ENCODE measurements around the gene FAM13B. TPM values are rescaled to one million over a fixed set of nuclear protein-coding genes. Genes with fewer than 3 reads are reported as not detected.

The FAM13B gene
- total and polyA plus RNA-seq, 2 of the 8 experiments (the other 6 are each of a cell fraction or from before 2014, with no cell fraction given), result 6.4 to 17.0 TPM

DNA sequence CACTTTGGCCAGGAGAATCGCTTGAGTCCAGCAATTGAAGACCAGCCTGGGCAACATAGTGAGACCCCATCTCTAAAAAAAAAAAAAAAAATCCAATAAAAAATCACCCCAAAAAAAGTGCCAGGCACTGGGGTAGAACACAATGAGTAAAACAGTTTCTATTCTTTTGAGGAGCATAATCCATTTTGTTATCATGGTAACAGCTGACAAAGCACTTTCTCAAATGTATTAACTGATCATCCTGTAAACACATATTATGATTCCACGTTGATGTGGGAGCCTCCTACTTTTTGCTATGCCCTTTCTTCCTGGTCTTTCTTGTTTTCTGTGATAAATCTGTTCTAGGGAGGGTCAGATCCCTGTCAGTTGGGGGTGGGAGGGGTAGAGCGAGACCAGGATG, 20.7 kb upstream of the FAM13B start:
- no peak overlapping the region for H2AK5ac ChIP-seq (ENCODE audit: low read depth, low read length)
- no peak overlapping the region for H3K18ac ChIP-seq (ENCODE audit: extremely low read depth, low read length)
- H3K4me1 ChIP-seq (replicated peaks in 1 of 4; ENCODE audit: control insufficient read depth in 3 of 4, insufficient read depth in 4 of 4, low read length in 3 of 4), result peaks cover 0 to 3% (median 0%) of the 10 kb centered on the region in 4 experiments; a peak in 1 of 7 replicates
- no peaks in the 10 kb centered on the region for H3K9me3 ChIP-seq (ENCODE audit: insufficient read depth in 2 of 2, low read depth in 1 of 2, low read length in 1 of 2)
- H2BK15ac ChIP-seq (ENCODE audit: low read length), result no peak overlapping the region
- H3K79me1 ChIP-seq (ENCODE audit: low read depth, low read length), result no peaks in the 10 kb centered on the region
- no peaks in the 10 kb centered on the region for H3K36me3 ChIP-seq (ENCODE audit: control insufficient read depth in 2 of 4, insufficient read depth in 4 of 4, low read length in 3 of 4)
- H3K23me2 ChIP-seq (ENCODE audit: low read depth, low read length), result no peaks in the 10 kb centered on the region
- 82% methylated on average over 3 of the region's 3 CpGs; no CpG with 5 or more reads in 1 of the 2 experiments for WGBS, 2 experiments (ENCODE audit: extremely low coverage in 1 of 2, insufficient coverage in 1 of 2, insufficient read length in 1 of 2, insufficient replicate concordance in 2 of 2, low coverage in 1 of 2, low lambda C conversion rate in 2 of 2, missing lambda C conversion rate in 1 of 2)
- CTCF ChIA-PET (ENCODE audit: partially characterized antibody), result interaction anchor here (1.2 to 1.9 kb wide), 4 partner anchors 9 to 24 kb away, joined by 4 to 8 read pairs (median 4); no protein-coding TSS in a partner anchor
- POLR2A ChIA-PET (ENCODE audit: partially characterized antibody), result no interaction called here
- H4K5ac ChIP-seq (ENCODE audit: insufficient read length, low read depth, low read length), result no peak overlapping the region
- no peak overlapping the region for H2BK12ac ChIP-seq (ENCODE audit: low read depth, low read length)
- H3K27ac ChIP-seq (ENCODE audit: low read depth, low read length), result no peak overlapping the region
- H2BK5ac ChIP-seq (ENCODE audit: low read depth, low read length), result no peak overlapping the region
- no peaks in the 10 kb centered on the region for H4K20me1 ChIP-seq (replicated peaks in 1 of 2; ENCODE audit: control insufficient read depth in 1 of 2, insufficient read depth in 2 of 2, low read length in 2 of 2)
- no peak for DNase-seq (ENCODE audit: low read depth in 1 of 2, low spot score in 2 of 2)
- H3K27me3 ChIP-seq (replicated peaks in 1 of 4; ENCODE audit: control insufficient read depth in 3 of 4, extremely low read depth in 1 of 4, insufficient read depth in 3 of 4, low read length in 3 of 4), result no peaks in the 10 kb centered on the region
- H3K23ac ChIP-seq (ENCODE audit: insufficient read length), result no peak overlapping the region
- H3K4me2 ChIP-seq (ENCODE audit: insufficient read depth in 1 of 2, low read depth in 2 of 2, low read length in 2 of 2), result no peak overlapping the region
- no peak overlapping the region for H3K4ac ChIP-seq (replicated peaks; ENCODE audit: insufficient read length, low read depth, low read length)
- H4K91ac ChIP-seq (replicated peaks; ENCODE audit: insufficient read length, low read length), result no peak overlapping the region
- no peak overlapping the region for H3K14ac ChIP-seq (ENCODE audit: insufficient read length)
- TF ChIP-seq, protein P1, sequence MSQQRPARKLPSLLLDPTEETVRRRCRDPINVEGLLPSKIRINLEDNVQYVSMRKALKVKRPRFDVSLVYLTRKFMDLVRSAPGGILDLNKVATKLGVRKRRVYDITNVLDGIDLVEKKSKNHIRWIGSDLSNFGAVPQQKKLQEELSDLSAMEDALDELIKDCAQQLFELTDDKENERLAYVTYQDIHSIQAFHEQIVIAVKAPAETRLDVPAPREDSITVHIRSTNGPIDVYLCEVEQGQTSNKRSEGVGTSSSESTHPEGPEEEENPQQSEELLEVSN (IDR thresholded peaks at IDR 0.05), result no peak
- TF ChIP-seq TAF1 (IDR thresholded peaks at IDR 0.05; ENCODE audit: low read depth, low read length) (no peak), JUN (IDR thresholded peaks at IDR 0.05; ENCODE audit: low read depth, low read length) (no peak), KDM5A (IDR thresholded peaks at IDR 0.05; ENCODE audit: low read length) (no peak), POLR2A (IDR thresholded peaks at IDR 0.05; ENCODE audit: control extremely low read depth in 1 of 2, low read depth in 2 of 2, low read length in 2 of 2) (no peak), TAF7 (optimal IDR thresholded peaks at IDR 0.05; ENCODE audit: borderline replicate concordance, low read depth, low read length) (no peak), CEBPB (IDR thresholded peaks at IDR 0.05; ENCODE audit: low read depth, low read length) (no peak), RNF2 (IDR thresholded peaks at IDR 0.05; ENCODE audit: borderline replicate concordance, low read depth, low read length, missing control alignments, poor library complexity, severe bottlenecking) (no peak), CREB1 (IDR thresholded peaks at IDR 0.05) (no peak), CTBP2 (IDR thresholded peaks at IDR 0.05; ENCODE audit: borderline replicate concordance, insufficient read depth, insufficient read length, low read length) (no peak)
- H3K56ac ChIP-seq (replicated peaks; ENCODE audit: insufficient read length, low read depth, low read length), result no peak overlapping the region
- no peak overlapping the region for H2BK20ac ChIP-seq (ENCODE audit: low read length)
- no peaks in the 10 kb centered on the region for H3K79me2 ChIP-seq (ENCODE audit: control insufficient read depth in 1 of 2, insufficient read depth in 2 of 2, low read length in 2 of 2)
- no peak overlapping the region for H3K4me3 ChIP-seq (ENCODE audit: extremely low read depth in 1 of 4, insufficient read depth in 2 of 4, low read depth in 3 of 4, low read length in 4 of 4)
- H4K8ac ChIP-seq (ENCODE audit: extremely low read depth, insufficient read depth, low read length), result no peak overlapping the region
- no peak overlapping the region for H3K9ac ChIP-seq (replicated peaks in 1 of 4; ENCODE audit: extremely low read depth in 1 of 4, low read depth in 3 of 4, low read length in 3 of 4)
- H2BK120ac ChIP-seq (replicated peaks; ENCODE audit: low read depth, low read length), result no peak overlapping the region
- FAIRE-seq, result no peak
- no peak overlapping the region for H2AFZ ChIP-seq (ENCODE audit: low read length)

All from H1 (cell line).